HL-60 (cell line): ENCODE results near the gene CSK.

Experiments
- POLR2AphosphoS5 ChIP-seq: IDR thresholded peaks from 2 replicates; pipeline ENCODE4 v1.6.1; 2012; ENCODE audit warnings: low read depth
- SPI1 ChIP-seq: IDR thresholded peaks from 2 replicates; pipeline ENCODE4 v1.6.1; 2012; ENCODE audit warnings: low read depth, mild to moderate bottlenecking, borderline replicate concordance
- TF ChIP-seq, protein P1 (sequence below): IDR thresholded peaks from one replicate; pipeline ENCODE4 v1.5.1; 2011; ENCODE audit warnings: low read length, control low read depth, inconsistent platforms; ENCODE audit not compliant: insufficient read depth
- TF ChIP-seq, protein P2 (sequence below): IDR thresholded peaks from 2 replicates; pipeline ENCODE4 v1.6.1; 2012; ENCODE audit warnings: low read depth; ENCODE audit not compliant: insufficient replicate concordance

DNA sequence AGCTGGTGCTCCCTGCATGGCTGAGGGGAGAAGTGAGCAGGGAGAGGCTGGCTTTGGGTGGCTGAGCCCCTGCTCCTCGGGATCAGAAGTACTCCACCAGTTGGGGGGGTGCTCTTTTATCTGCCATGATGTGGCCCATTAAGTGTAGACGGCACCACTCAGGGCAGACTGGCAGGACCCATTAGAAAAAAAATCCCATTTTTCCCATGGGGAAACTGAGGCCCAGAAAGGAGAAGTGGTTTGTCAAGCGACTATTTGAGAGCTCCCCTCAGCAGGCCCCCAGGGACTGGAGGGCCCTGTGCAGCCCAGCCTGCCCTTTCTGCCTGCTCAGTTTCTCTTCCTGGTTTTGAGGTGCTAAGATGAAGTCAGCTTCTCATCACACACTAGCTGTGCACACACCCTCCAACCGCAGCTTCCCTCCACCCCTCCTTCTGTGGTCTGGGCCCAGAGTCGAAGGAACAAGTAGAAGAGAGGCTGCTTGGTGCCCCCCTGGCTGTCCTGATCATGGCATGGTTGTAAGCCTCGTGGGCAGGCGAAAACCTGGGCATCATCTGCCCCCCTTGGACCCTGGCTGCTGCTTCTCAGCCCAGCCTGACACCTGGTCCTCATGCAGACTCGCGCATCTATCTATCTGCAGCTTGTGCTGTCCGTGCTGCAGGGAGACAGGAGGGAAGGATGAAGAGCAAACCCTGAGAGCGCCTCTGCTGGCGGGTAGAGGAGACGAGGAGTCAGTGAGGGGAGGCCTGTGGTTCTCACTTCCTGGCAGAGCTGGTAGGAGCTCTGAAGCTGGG, 5.6 kb downstream of the CSK start:
- TF ChIP-seq POLR2AphosphoS5 (peak; percentile 17; the same call in 1 of the 2 replicates), SPI1 (peak; percentile 92)
- TF ChIP-seq, protein P1, sequence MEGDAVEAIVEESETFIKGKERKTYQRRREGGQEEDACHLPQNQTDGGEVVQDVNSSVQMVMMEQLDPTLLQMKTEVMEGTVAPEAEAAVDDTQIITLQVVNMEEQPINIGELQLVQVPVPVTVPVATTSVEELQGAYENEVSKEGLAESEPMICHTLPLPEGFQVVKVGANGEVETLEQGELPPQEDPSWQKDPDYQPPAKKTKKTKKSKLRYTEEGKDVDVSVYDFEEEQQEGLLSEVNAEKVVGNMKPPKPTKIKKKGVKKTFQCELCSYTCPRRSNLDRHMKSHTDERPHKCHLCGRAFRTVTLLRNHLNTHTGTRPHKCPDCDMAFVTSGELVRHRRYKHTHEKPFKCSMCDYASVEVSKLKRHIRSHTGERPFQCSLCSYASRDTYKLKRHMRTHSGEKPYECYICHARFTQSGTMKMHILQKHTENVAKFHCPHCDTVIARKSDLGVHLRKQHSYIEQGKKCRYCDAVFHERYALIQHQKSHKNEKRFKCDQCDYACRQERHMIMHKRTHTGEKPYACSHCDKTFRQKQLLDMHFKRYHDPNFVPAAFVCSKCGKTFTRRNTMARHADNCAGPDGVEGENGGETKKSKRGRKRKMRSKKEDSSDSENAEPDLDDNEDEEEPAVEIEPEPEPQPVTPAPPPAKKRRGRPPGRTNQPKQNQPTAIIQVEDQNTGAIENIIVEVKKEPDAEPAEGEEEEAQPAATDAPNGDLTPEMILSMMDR, result peak; percentile 81
- TF ChIP-seq, protein P2, sequence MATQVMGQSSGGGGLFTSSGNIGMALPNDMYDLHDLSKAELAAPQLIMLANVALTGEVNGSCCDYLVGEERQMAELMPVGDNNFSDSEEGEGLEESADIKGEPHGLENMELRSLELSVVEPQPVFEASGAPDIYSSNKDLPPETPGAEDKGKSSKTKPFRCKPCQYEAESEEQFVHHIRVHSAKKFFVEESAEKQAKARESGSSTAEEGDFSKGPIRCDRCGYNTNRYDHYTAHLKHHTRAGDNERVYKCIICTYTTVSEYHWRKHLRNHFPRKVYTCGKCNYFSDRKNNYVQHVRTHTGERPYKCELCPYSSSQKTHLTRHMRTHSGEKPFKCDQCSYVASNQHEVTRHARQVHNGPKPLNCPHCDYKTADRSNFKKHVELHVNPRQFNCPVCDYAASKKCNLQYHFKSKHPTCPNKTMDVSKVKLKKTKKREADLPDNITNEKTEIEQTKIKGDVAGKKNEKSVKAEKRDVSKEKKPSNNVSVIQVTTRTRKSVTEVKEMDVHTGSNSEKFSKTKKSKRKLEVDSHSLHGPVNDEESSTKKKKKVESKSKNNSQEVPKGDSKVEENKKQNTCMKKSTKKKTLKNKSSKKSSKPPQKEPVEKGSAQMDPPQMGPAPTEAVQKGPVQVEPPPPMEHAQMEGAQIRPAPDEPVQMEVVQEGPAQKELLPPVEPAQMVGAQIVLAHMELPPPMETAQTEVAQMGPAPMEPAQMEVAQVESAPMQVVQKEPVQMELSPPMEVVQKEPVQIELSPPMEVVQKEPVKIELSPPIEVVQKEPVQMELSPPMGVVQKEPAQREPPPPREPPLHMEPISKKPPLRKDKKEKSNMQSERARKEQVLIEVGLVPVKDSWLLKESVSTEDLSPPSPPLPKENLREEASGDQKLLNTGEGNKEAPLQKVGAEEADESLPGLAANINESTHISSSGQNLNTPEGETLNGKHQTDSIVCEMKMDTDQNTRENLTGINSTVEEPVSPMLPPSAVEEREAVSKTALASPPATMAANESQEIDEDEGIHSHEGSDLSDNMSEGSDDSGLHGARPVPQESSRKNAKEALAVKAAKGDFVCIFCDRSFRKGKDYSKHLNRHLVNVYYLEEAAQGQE, result no peak
